Central memory CD8-positive, alpha-beta T cell (primary cell): ENCODE data around the gene HLA-DRB1.
A peak's percentile ranks its signal among the peaks of the same experiment; 100 is the strongest.

ENCODE experiments used
- ATAC-seq: fragments of 150-1000 bp; cut with Tn5 transposase; replicated peaks from 2 replicates; pipeline ENCODE4 v1.10.0; 2022; ENCODE audit warnings: mild to moderate bottlenecking, moderate FRiP score, moderate number of reproducible peaks; ENCODE audit not compliant: poor library complexity, severe bottlenecking; ENCODE audit errors: extremely low read depth
- DNase-seq, 2 donors: peaks; one replicate each; pipeline ENCODE4 v3.0.0; 2021; ENCODE audit warnings: low spot score in 2 of 2
- H3K27ac Mint-ChIP-seq: one replicate; pipeline ENCODE4 v1.8.0; 2022; ENCODE audit warnings: low read depth, mild to moderate bottlenecking, moderate library complexity, mixed read lengths
- H3K27me3 Mint-ChIP-seq: one replicate; pipeline ENCODE4 v1.8.0; 2022; ENCODE audit warnings: mixed read lengths
- H3K36me3 Mint-ChIP-seq: one replicate; pipeline ENCODE4 v1.8.0; 2022; ENCODE audit warnings: mild to moderate bottlenecking, moderate library complexity, mixed read lengths; ENCODE audit not compliant: insufficient read depth
- H3K4me1 Mint-ChIP-seq: one replicate; pipeline ENCODE4 v1.8.0; 2022; ENCODE audit warnings: mixed read lengths
- H3K4me3 Mint-ChIP-seq: one replicate; pipeline ENCODE4 v1.8.0; 2022; ENCODE audit warnings: mild to moderate bottlenecking, moderate library complexity, mixed read lengths
- H3K9me3 Mint-ChIP-seq: one replicate; pipeline ENCODE4 v1.8.0; 2022; ENCODE audit warnings: mixed read lengths

The HLA-DRB1 gene

GRCh38 chr6:32622545-32623401 is 33.1 kb upstream of the HLA-DRB1 start:
- peak overlapping the region; percentile 93 for H3K27ac Mint-ChIP-seq
- no peaks in the 10 kb centered on the region for H3K9me3 Mint-ChIP-seq
- H3K4me3 Mint-ChIP-seq, result peak overlapping the region; percentile 46
- peak; percentile 87 for ATAC-seq
- peaks cover 52% of the 10 kb centered on the region for H3K4me1 Mint-ChIP-seq
- peak; percentile 13 to 62 for DNase-seq
- no peaks in the 10 kb centered on the region for H3K27me3 Mint-ChIP-seq
- peaks cover 9% of the 10 kb centered on the region for H3K36me3 Mint-ChIP-seq

- Mint-ChIP-seq H3K27ac (no peak overlapping the region), H3K4me1 (peaks cover 50% of the 10 kb centered on the region)
Observed at GRCh38 chr6:32621372-32621771, 31.7 kb upstream of the HLA-DRB1 start.

GRCh38 chr6:32617751-32618150 is 28.1 kb upstream of the HLA-DRB1 start:
- H3K27ac Mint-ChIP-seq, result no peak overlapping the region
- peaks cover 34% of the 10 kb centered on the region for H3K4me1 Mint-ChIP-seq
- H3K4me3 Mint-ChIP-seq, result no peak overlapping the region
- H3K27me3 Mint-ChIP-seq, result no peaks in the 10 kb centered on the region
- DNase-seq (no peak), ATAC-seq (no peak)
- peaks cover 4% of the 10 kb centered on the region for H3K36me3 Mint-ChIP-seq
- H3K9me3 Mint-ChIP-seq, result no peaks in the 10 kb centered on the region

More at GRCh38 chr6:32621372-32621771, 31.7 kb upstream of the HLA-DRB1 start:
- Mint-ChIP-seq H3K36me3 (peaks cover 9% of the 10 kb centered on the region), H3K27me3 (no peaks in the 10 kb centered on the region), H3K9me3 (no peaks in the 10 kb centered on the region), H3K4me3 (peak overlapping the region; percentile 30)
- DNase-seq (no peak), ATAC-seq (no peak)

- no peak overlapping the region for H3K27ac Mint-ChIP-seq
- H3K27me3 Mint-ChIP-seq, result no peaks in the 10 kb centered on the region
- H3K9me3 Mint-ChIP-seq, result no peaks in the 10 kb centered on the region
- no peaks in the 10 kb centered on the region for H3K36me3 Mint-ChIP-seq
- H3K4me1 Mint-ChIP-seq, result peaks cover 17% of the 10 kb centered on the region
- DNase-seq (no peak), ATAC-seq (no peak)
- no peak overlapping the region for H3K4me3 Mint-ChIP-seq
Observed at GRCh38 chr6:32615885-32616532, 26.4 kb upstream of the HLA-DRB1 start.

- Mint-ChIP-seq H3K27me3 (no peaks in the 10 kb centered on the region), H3K9me3 (no peaks in the 10 kb centered on the region), H3K4me1 (peaks cover 13% of the 10 kb centered on the region), H3K36me3 (no peaks in the 10 kb centered on the region), H3K4me3 (no peak overlapping the region), H3K27ac (no peak overlapping the region)
- ATAC-seq (no peak), DNase-seq (no peak)
Observed at GRCh38 chr6:32614366-32615081, 24.9 kb upstream of the HLA-DRB1 start.

GRCh38 chr6:32613475-32613874 is 23.8 kb upstream of the HLA-DRB1 start:
- DNase-seq, result no peak
- no peaks in the 10 kb centered on the region for H3K9me3 Mint-ChIP-seq
- H3K4me1 Mint-ChIP-seq, result peaks cover 13% of the 10 kb centered on the region
- no peaks in the 10 kb centered on the region for H3K36me3 Mint-ChIP-seq
- H3K27me3 Mint-ChIP-seq, result no peaks in the 10 kb centered on the region
- ATAC-seq, result no peak
- no peak overlapping the region for H3K4me3 Mint-ChIP-seq
- no peak overlapping the region for H3K27ac Mint-ChIP-seq

GRCh38 chr6:32610682-32611296 is 21.1 kb upstream of the HLA-DRB1 start:
- peaks cover 2% of the 10 kb centered on the region for H3K4me1 Mint-ChIP-seq
- H3K36me3 Mint-ChIP-seq, result no peaks in the 10 kb centered on the region
- H3K27me3 Mint-ChIP-seq, result no peaks in the 10 kb centered on the region
- no peaks in the 10 kb centered on the region for H3K9me3 Mint-ChIP-seq
- no peak overlapping the region for H3K4me3 Mint-ChIP-seq
- no peak overlapping the region for H3K27ac Mint-ChIP-seq
- ATAC-seq (no peak), DNase-seq (no peak)

GRCh38 chr6:32609731-32610640 is 20.3 kb upstream of the HLA-DRB1 start:
- ATAC-seq, result peak; percentile 80
- H3K27ac Mint-ChIP-seq, result no peak overlapping the region
- no peaks in the 10 kb centered on the region for H3K9me3 Mint-ChIP-seq
- DNase-seq, result peak; percentile 14 to 68
- H3K36me3 Mint-ChIP-seq, result no peaks in the 10 kb centered on the region
- H3K27me3 Mint-ChIP-seq, result no peaks in the 10 kb centered on the region
- H3K4me1 Mint-ChIP-seq, result no peaks in the 10 kb centered on the region
- no peak overlapping the region for H3K4me3 Mint-ChIP-seq

GRCh38 chr6:32609391-32609730 is 19.7 kb upstream of the HLA-DRB1 start:
- no peak for ATAC-seq
- Mint-ChIP-seq H3K4me3 (no peak overlapping the region), H3K4me1 (peaks cover 4% of the 10 kb centered on the region), H3K27me3 (no peaks in the 10 kb centered on the region), H3K36me3 (no peaks in the 10 kb centered on the region), H3K9me3 (no peaks in the 10 kb centered on the region), H3K27ac (no peak overlapping the region)
- no peak for DNase-seq

- Mint-ChIP-seq H3K27me3 (no peaks in the 10 kb centered on the region), H3K9me3 (no peaks in the 10 kb centered on the region), H3K4me1 (peaks cover 12% of the 10 kb centered on the region), H3K36me3 (no peaks in the 10 kb centered on the region), H3K27ac (peak overlapping the region; percentile 82), H3K4me3 (no peak overlapping the region)
- DNase-seq (no peak), ATAC-seq (no peak)
Observed at GRCh38 chr6:32608362-32608761, 18.7 kb upstream of the HLA-DRB1 start.

GRCh38 chr6:32607988-32608298 is 18.3 kb upstream of the HLA-DRB1 start:
- Mint-ChIP-seq H3K36me3 (no peaks in the 10 kb centered on the region), H3K9me3 (no peaks in the 10 kb centered on the region), H3K4me3 (no peak overlapping the region), H3K4me1 (peaks cover 12% of the 10 kb centered on the region), H3K27ac (peak overlapping the region; percentile 82), H3K27me3 (no peaks in the 10 kb centered on the region)
- DNase-seq (no peak), ATAC-seq (no peak)
